Keratinocyte (primary cell): Measurements from ENCODE around the gene COL20A1. TPM values are rescaled to one million over a fixed set of nuclear protein-coding genes. Genes with fewer than 3 reads are reported as not detected.

Source experiments
- DNase-seq: peaks from one replicate; pipeline ENCODE4 v3.0.0-alpha.2; 2011; ENCODE audit warnings: low read depth, missing footprints, low spot score
- FAIRE-seq: peaks from 2 replicates; lab custom pipeline; 2011; peaks lifted over from hg19 to GRCh38; lab: Jason Lieb, UNC
- H2AFZ ChIP-seq: 2 replicates; pipeline ENCODE4 v1.6.0; 2012; ENCODE audit warnings: low read length, control low read depth, inconsistent platforms; ENCODE audit not compliant: control insufficient read depth
- H3K27ac ChIP-seq: 2 replicates; pipeline ENCODE4 v1.5.1; 2011; ENCODE audit warnings: low read length; ENCODE audit not compliant: control insufficient read depth, insufficient read depth
- H3K27me3 ChIP-seq: 3 replicates; pipeline ENCODE4 v1.6.0; 2011; ENCODE audit warnings: low read length; ENCODE audit not compliant: control insufficient read depth, insufficient read depth; ENCODE audit errors: extremely low read depth
- H3K36me3 ChIP-seq, 2 experiments: 2 replicates in 1 of 2; 3 replicates in 1 of 2; pipeline ENCODE4 v1.5.1; 2011; ENCODE audit warnings: low read length in 2 of 2, mild to moderate bottlenecking in 1 of 2; ENCODE audit not compliant: control insufficient read depth in 2 of 2, insufficient read depth in 2 of 2; ENCODE audit errors: extremely low read depth in 1 of 2
- H3K4me1 ChIP-seq: 3 replicates; pipeline ENCODE4 v1.5.1; 2011; ENCODE audit warnings: low read length; ENCODE audit not compliant: control insufficient read depth, insufficient read depth; ENCODE audit errors: extremely low read depth
- H3K4me2 ChIP-seq: 3 replicates; pipeline ENCODE4 v1.6.0; 2011; ENCODE audit warnings: low read depth, low read length; ENCODE audit not compliant: control insufficient read depth, insufficient read depth; ENCODE audit errors: extremely low read depth
- H3K4me3 ChIP-seq, 3 experiments: fragments of 200-600 bp in 1 of 3; sonication (generic) in 1 of 3; 2 replicates in 2 of 3; 3 replicates in 1 of 3; pipeline ENCODE4 v1.5.1; 2011 to 2016; ENCODE audit warnings: low read length in 3 of 3, mild to moderate bottlenecking in 3 of 3, control low read depth in 2 of 3, inconsistent platforms in 1 of 3, low read depth in 1 of 3, mixed read lengths in 1 of 3, mixed run types in 1 of 3, moderate library complexity in 1 of 3; ENCODE audit not compliant: control insufficient read depth in 2 of 3, insufficient read depth in 2 of 3; ENCODE audit errors: extremely low read depth in 1 of 3
- H3K79me2 ChIP-seq: 2 replicates; pipeline ENCODE4 v1.6.0; 2012; ENCODE audit warnings: low read length; ENCODE audit not compliant: control insufficient read depth, insufficient read depth
- H3K9ac ChIP-seq: 3 replicates; pipeline ENCODE4 v1.6.0; 2011; ENCODE audit warnings: low read length; ENCODE audit not compliant: control insufficient read depth, insufficient read depth; ENCODE audit errors: extremely low read depth
- H3K9me1 ChIP-seq: 3 replicates; pipeline ENCODE4 v1.6.0; 2011; ENCODE audit warnings: low read length; ENCODE audit not compliant: control insufficient read depth, insufficient read depth; ENCODE audit errors: extremely low read depth
- H3K9me3 ChIP-seq: 2 replicates; pipeline ENCODE4 v1.5.1; 2012; ENCODE audit warnings: low read depth, low read length; ENCODE audit not compliant: control insufficient read depth
- H4K20me1 ChIP-seq: 3 replicates; pipeline ENCODE4 v1.6.0; 2011; ENCODE audit warnings: low read length; ENCODE audit not compliant: control insufficient read depth, insufficient read depth; ENCODE audit errors: extremely low read depth
- CTCF ChIP-seq, 3 experiments: IDR thresholded peaks in 1 of 3; conservative IDR thresholded peaks in 1 of 3; optimal IDR thresholded peaks in 1 of 3; 2 replicates in 2 of 3; 3 replicates in 1 of 3; pipeline versions ENCODE3 to v1.5.1; 2011; ENCODE audit warnings: low read length in 3 of 3, mild to moderate bottlenecking in 3 of 3, moderate library complexity in 2 of 3, control low read depth in 1 of 3, inconsistent platforms in 1 of 3; ENCODE audit not compliant: insufficient read depth in 2 of 3; ENCODE audit errors: extremely low read depth in 1 of 3
- EZH2 ChIP-seq: IDR thresholded peaks from one replicate; pipeline ENCODE4 v1.6.1; 2012; ENCODE audit warnings: inconsistent platforms, mild to moderate bottlenecking, low read length, moderate library complexity
- dilution Hi-C: fragments of 300-500 bp; cut with MboI; formaldehyde crosslinking; loops from one replicate; pipeline ENCODE4 v1.7.0; 2020; ENCODE audit warnings: low sequenced_read_pairs; ENCODE audit not compliant: extremely low pct_ligation_motif_present
- polyA plus RNA-seq, 5 experiments: library from polyadenylated mRNA; depleted of rRNA in 3 of 5; stranded (reverse) in 3 of 5; stranded (forward) in 1 of 5; unstranded in 1 of 5; fragments of >200 nt; gene quantifications; 1 replicate in 1 of 5; 2 replicates in 3 of 5; 3 replicates in 1 of 5; pipeline versions ENCODE4 v1.2.1 to v1.2.3, GENCODE V29; 2011 to 2012; ENCODE audit warnings: missing spikeins in 2 of 5, low read depth in 1 of 5, low replicate concordance in 1 of 5

COL20A1 gene
- polyA plus RNA-seq, 1 donor (not counting 4 experiments of a cell fraction or from before 2014, with no cell fraction given), result not detected

- no peak for TF ChIP-seq CTCF (optimal IDR thresholded peaks at IDR 0.05 in 1 of 3, IDR thresholded peaks at IDR 0.05 in 1 of 3, conservative IDR thresholded peaks at IDR 0.05 in 1 of 3; ENCODE audit: extremely low read depth in 1 of 3, insufficient read depth in 2 of 3, low read length in 3 of 3)
- no peak for DNase-seq
- no peaks in the 10 kb centered on the region for H3K9me3 ChIP-seq
- H2AFZ ChIP-seq, result no peak overlapping the region
- FAIRE-seq, result no peak
- no peak overlapping the region for H3K4me3 ChIP-seq
- dilution Hi-C loops, result no loop called here
- no peak overlapping the region for H3K27ac ChIP-seq
- no peak overlapping the region for H3K4me2 ChIP-seq
- no peaks in the 10 kb centered on the region for H4K20me1 ChIP-seq
- H3K79me2 ChIP-seq, result no peaks in the 10 kb centered on the region
- no peaks in the 10 kb centered on the region for H3K4me1 ChIP-seq
- no peaks in the 10 kb centered on the region for H3K9me1 ChIP-seq
- peaks cover 16% of the 10 kb centered on the region for H3K27me3 ChIP-seq
- H3K36me3 ChIP-seq, result no peaks in the 10 kb centered on the region
- no peak overlapping the region for H3K9ac ChIP-seq
Measured at GRCh38 chr20:63369724-63370617, 77.0 kb downstream of the COL20A1 start.

GRCh38 chr20:63370618-63371187 lies 77.7 kb downstream of the COL20A1 start:
- H3K4me1 ChIP-seq, result no peaks in the 10 kb centered on the region
- H3K36me3 ChIP-seq, result no peaks in the 10 kb centered on the region
- H3K9me1 ChIP-seq, result no peaks in the 10 kb centered on the region
- H3K9me3 ChIP-seq, result no peaks in the 10 kb centered on the region
- DNase-seq (no peak), FAIRE-seq (no peak)
- H3K9ac ChIP-seq, result no peak overlapping the region
- H3K4me2 ChIP-seq, result no peak overlapping the region
- H2AFZ ChIP-seq, result no peak overlapping the region
- H3K4me3 ChIP-seq, result no peak overlapping the region
- H3K79me2 ChIP-seq, result no peaks in the 10 kb centered on the region
- TF ChIP-seq EZH2 (no peak), CTCF (optimal IDR thresholded peaks at IDR 0.05 in 1 of 3, IDR thresholded peaks at IDR 0.05 in 1 of 3, conservative IDR thresholded peaks at IDR 0.05 in 1 of 3; ENCODE audit: extremely low read depth in 1 of 3, insufficient read depth in 2 of 3, low read length in 3 of 3) (no peak)
- no peaks in the 10 kb centered on the region for H4K20me1 ChIP-seq
- peaks cover 16% of the 10 kb centered on the region for H3K27me3 ChIP-seq
- no peak overlapping the region for H3K27ac ChIP-seq
- dilution Hi-C loops, result no loop called here
